ENCODE data around the gene ZNF282. TPM values are rescaled to one million over a fixed set of nuclear protein-coding genes. Genes with fewer than 3 reads are reported as not detected.
"Not testable (repeated sequence)": the region's sequence is repeated elsewhere in the genome, so short reads cannot be mapped to it uniquely, and the experiment has no call there.

ZNF282 gene
- total RNA-seq, 1 experiment from 2014 or later: 16.9 TPM

- no peak for DNase-seq (ENCODE audit: low read depth in 1 of 2, low spot score in 2 of 2)
- no peak overlapping the region for H3K4me3 ChIP-seq
- no peaks in the 10 kb centered on the region for H3K9me3 ChIP-seq (replicated peaks)
- H3K4me1 ChIP-seq (replicated peaks): peaks cover 27% of the 10 kb centered on the region
- H3K36me3 ChIP-seq: peaks cover 13% of the 10 kb centered on the region
- no peaks in the 10 kb centered on the region for H3K27me3 ChIP-seq (replicated peaks)
- no peak overlapping the region for H3K27ac ChIP-seq
Measured at GRCh38 chr7:149241696-149242095, 46.4 kb downstream of the ZNF282 start.

GRCh38 chr7:149245244-149245643 lies 49.9 kb downstream of the ZNF282 start:
- peaks cover 20% of the 10 kb centered on the region for H3K4me1 ChIP-seq (replicated peaks)
- no peaks in the 10 kb centered on the region for H3K27me3 ChIP-seq (replicated peaks)
- H3K36me3 ChIP-seq: 0 out of 2 replicates have a peak, but pooled peaks cover 8% of the 10 kb centered on the region
- no peak overlapping the region for H3K4me3 ChIP-seq
- H3K27ac ChIP-seq: peak overlapping the region; percentile 29; the same call in 1 of the 2 replicates
- peak; percentile 60 to 72 for DNase-seq (ENCODE audit: low read depth in 1 of 2, low spot score in 2 of 2)
- H3K9me3 ChIP-seq (replicated peaks): no peaks in the 10 kb centered on the region

- DNase-seq (ENCODE audit: low read depth in 1 of 2, low spot score in 2 of 2): no peak
- H3K27ac ChIP-seq: peak overlapping the region; percentile 29; the same call in 1 of the 2 replicates
Measured at GRCh38 chr7:149245744-149246143, 50.4 kb downstream of the ZNF282 start.

GRCh38 chr7:149248777-149249176 lies 53.4 kb downstream of the ZNF282 start:
- H3K27ac ChIP-seq: no peak overlapping the region
- no peaks in the 10 kb centered on the region for H3K27me3 ChIP-seq (replicated peaks)
- H3K4me3 ChIP-seq: no peak overlapping the region
- H3K4me1 ChIP-seq (replicated peaks): peaks cover 15% of the 10 kb centered on the region
- peaks cover 23% of the 10 kb centered on the region for H3K36me3 ChIP-seq
- no peaks in the 10 kb centered on the region for H3K9me3 ChIP-seq (replicated peaks)
- DNase-seq (ENCODE audit: low read depth in 1 of 2, low spot score in 2 of 2): no peak

More at GRCh38 chr7:149245744-149246143, 50.4 kb downstream of the ZNF282 start:
- peaks cover 16% of the 10 kb centered on the region for H3K4me1 ChIP-seq (replicated peaks)
- H3K27me3 ChIP-seq (replicated peaks): no peaks in the 10 kb centered on the region
- no peaks in the 10 kb centered on the region for H3K9me3 ChIP-seq (replicated peaks)
- peaks cover 8% of the 10 kb centered on the region; the same call in 1 of the 2 replicates for H3K36me3 ChIP-seq
- H3K4me3 ChIP-seq: no peak overlapping the region

GRCh38 chr7:149250151-149250550 lies 54.8 kb downstream of the ZNF282 start:
- H3K27ac ChIP-seq; H3K27me3 ChIP-seq (replicated peaks); H3K4me3 ChIP-seq; H3K4me1 ChIP-seq (replicated peaks); H3K9me3 ChIP-seq (replicated peaks); DNase-seq (ENCODE audit: low read depth in 1 of 2, low spot score in 2 of 2): not testable (repeated sequence)
- peaks cover 35% of the 10 kb centered on the region for H3K36me3 ChIP-seq

- not testable (repeated sequence) for H3K9me3 ChIP-seq (replicated peaks); H3K4me3 ChIP-seq; H3K27me3 ChIP-seq (replicated peaks); H3K27ac ChIP-seq; H3K4me1 ChIP-seq (replicated peaks); DNase-seq (ENCODE audit: low read depth in 1 of 2, low spot score in 2 of 2)
- H3K36me3 ChIP-seq: peaks cover 36% of the 10 kb centered on the region
Measured at GRCh38 chr7:149251518-149251917, 56.2 kb downstream of the ZNF282 start.

- no peak for DNase-seq (ENCODE audit: low read depth in 1 of 2, low spot score in 2 of 2)
- H3K4me1 ChIP-seq (replicated peaks): 0 out of 2 replicates have a peak, but pooled peaks cover 3% of the 10 kb centered on the region
- peaks cover 36% of the 10 kb centered on the region for H3K36me3 ChIP-seq
- no peak overlapping the region for H3K27ac ChIP-seq
- no peak overlapping the region for H3K4me3 ChIP-seq
- no peaks in the 10 kb centered on the region for H3K27me3 ChIP-seq (replicated peaks)
- H3K9me3 ChIP-seq (replicated peaks): no peaks in the 10 kb centered on the region
Measured at GRCh38 chr7:149252378-149252777, 57.0 kb downstream of the ZNF282 start.

GRCh38 chr7:149253665-149254064 lies 58.3 kb downstream of the ZNF282 start:
- Histone ChIP-seq H3K9me3 (replicated peaks) (no peaks in the 10 kb centered on the region), H3K36me3 (peaks cover 36% of the 10 kb centered on the region), H3K27ac (no peak overlapping the region)

GRCh38 chr7:149254181-149254858 lies 59.0 kb downstream of the ZNF282 start:
- no peaks in the 10 kb centered on the region for H3K27me3 ChIP-seq (replicated peaks)
- DNase-seq (ENCODE audit: low read depth in 1 of 2, low spot score in 2 of 2): no peak
- no peak overlapping the region for H3K4me3 ChIP-seq
- H3K27ac ChIP-seq: no peak overlapping the region
- peaks cover 36% of the 10 kb centered on the region for H3K36me3 ChIP-seq
- no peaks in the 10 kb centered on the region for H3K9me3 ChIP-seq (replicated peaks)
- no peaks in the 10 kb centered on the region for H3K4me1 ChIP-seq (replicated peaks)

More at GRCh38 chr7:149253665-149254064, 58.3 kb downstream of the ZNF282 start:
- H3K4me1 ChIP-seq (replicated peaks): no peaks in the 10 kb centered on the region
- no peak overlapping the region for H3K4me3 ChIP-seq
- H3K27me3 ChIP-seq (replicated peaks): no peaks in the 10 kb centered on the region
- no peak for DNase-seq (ENCODE audit: low read depth in 1 of 2, low spot score in 2 of 2)

GRCh38 chr7:149255174-149255573 lies 59.8 kb downstream of the ZNF282 start:
- Histone ChIP-seq H3K36me3 (peaks cover 36% of the 10 kb centered on the region), H3K9me3 (replicated peaks) (no peaks in the 10 kb centered on the region), H3K27ac (no peak overlapping the region), H3K27me3 (replicated peaks) (no peaks in the 10 kb centered on the region), H3K4me1 (replicated peaks) (no peaks in the 10 kb centered on the region), H3K4me3 (no peak overlapping the region)
- DNase-seq (ENCODE audit: low read depth in 1 of 2, low spot score in 2 of 2): no peak

- Histone ChIP-seq H3K27me3 (replicated peaks) (no peaks in the 10 kb centered on the region), H3K4me1 (replicated peaks) (peaks cover 7% of the 10 kb centered on the region), H3K9me3 (replicated peaks) (no peaks in the 10 kb centered on the region), H3K27ac (no peak overlapping the region), H3K36me3 (peaks cover 34% of the 10 kb centered on the region), H3K4me3 (no peak overlapping the region)
- no peak for DNase-seq (ENCODE audit: low read depth in 1 of 2, low spot score in 2 of 2)
Measured at GRCh38 chr7:149256568-149256967, 61.2 kb downstream of the ZNF282 start.

GRCh38 chr7:149257146-149257545 lies 61.8 kb downstream of the ZNF282 start:
- peaks cover 33% of the 10 kb centered on the region for H3K36me3 ChIP-seq
- no peak overlapping the region for H3K27ac ChIP-seq

GRCh38 chr7:149261316-149261828 lies 66.0 kb downstream of the ZNF282 start:
- Histone ChIP-seq H3K4me1 (replicated peaks) (peaks cover 21% of the 10 kb centered on the region), H3K9me3 (replicated peaks) (peaks cover 7% of the 10 kb centered on the region), H3K27ac (peak overlapping the region; percentile 79), H3K27me3 (replicated peaks) (no peaks in the 10 kb centered on the region), H3K36me3 (peaks cover 12% of the 10 kb centered on the region), H3K4me3 (peak overlapping the region; percentile 69)
- DNase-seq (ENCODE audit: low read depth in 1 of 2, low spot score in 2 of 2): no peak

More at GRCh38 chr7:149257146-149257545, 61.8 kb downstream of the ZNF282 start:
- Histone ChIP-seq H3K27me3 (replicated peaks) (no peaks in the 10 kb centered on the region), H3K9me3 (replicated peaks) (peaks cover 1% of the 10 kb centered on the region), H3K4me1 (replicated peaks) (peaks cover 13% of the 10 kb centered on the region), H3K4me3 (no peak overlapping the region)
- no peak for DNase-seq (ENCODE audit: low read depth in 1 of 2, low spot score in 2 of 2)

GRCh38 chr7:149261829-149262617 lies 66.7 kb downstream of the ZNF282 start, which contains the start of gene ZNF783:
ZNF783 (plus strand) TSS chr7:149262196; CDS start chr7:149262334, 138 bp downstream.
- no peaks in the 10 kb centered on the region for H3K27me3 ChIP-seq (replicated peaks)
- H3K36me3 ChIP-seq: peaks cover 16% of the 10 kb centered on the region
- H3K9me3 ChIP-seq (replicated peaks): peaks cover 7% of the 10 kb centered on the region
- peaks cover 21% of the 10 kb centered on the region for H3K4me1 ChIP-seq (replicated peaks)
- H3K4me3 ChIP-seq: peak within 1 kb of the TSS; percentile 69
- peak within 1 kb of the TSS; percentile 79 for H3K27ac ChIP-seq
- DNase-seq (ENCODE audit: low read depth in 1 of 2, low spot score in 2 of 2): peak; percentile 86 to 88

Data from SJSA1 (cell line).